ENCODE measurements around the gene EPN2.
"Not testable (repeated sequence)": the region's sequence is repeated elsewhere in the genome, so short reads cannot be mapped to it uniquely, and the experiment has no call there.

Gene EPN2

DNA sequence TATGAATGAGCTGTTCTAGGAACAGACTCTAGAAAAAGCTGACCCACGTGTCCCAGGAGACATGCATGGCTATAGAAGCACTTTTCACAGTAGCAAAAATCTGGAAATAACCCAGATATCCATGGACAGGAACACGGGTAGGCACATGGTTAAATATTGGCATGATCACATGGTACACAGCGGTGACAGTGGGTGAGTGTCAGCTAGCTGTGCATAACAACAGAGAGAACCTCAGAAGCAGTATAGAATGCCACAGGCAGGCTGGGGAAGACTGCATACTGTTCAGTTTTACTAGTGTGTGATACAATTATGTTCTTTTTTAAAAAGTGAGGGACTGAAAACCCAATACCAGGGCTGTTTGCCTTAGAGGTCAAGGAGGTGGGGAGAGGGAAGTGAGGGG is 31.4 kb downstream of the EPN2 start:
- DNase-seq (ENCODE audit: low spot score): no peak

DNA sequence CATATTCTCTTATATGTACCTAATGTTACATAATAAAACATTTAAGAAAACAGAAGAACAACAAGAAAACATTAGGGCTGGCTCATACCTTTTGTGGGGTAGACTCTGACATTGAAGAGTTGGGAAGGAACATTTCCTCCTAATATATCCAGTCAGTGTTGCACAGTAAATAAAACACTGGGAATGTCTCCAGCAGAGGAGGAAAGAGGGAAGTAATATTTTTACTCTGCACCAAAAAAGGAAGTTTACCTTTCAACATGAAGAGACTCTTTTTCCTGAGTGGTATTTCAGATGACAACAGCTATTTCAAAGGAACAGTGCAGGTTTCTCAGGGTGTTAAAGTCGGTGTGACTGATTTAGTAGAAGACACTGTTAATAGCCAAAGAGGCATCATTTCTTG is 31.9 kb downstream of the EPN2 start:
- no peak for DNase-seq (ENCODE audit: low spot score)

DNA sequence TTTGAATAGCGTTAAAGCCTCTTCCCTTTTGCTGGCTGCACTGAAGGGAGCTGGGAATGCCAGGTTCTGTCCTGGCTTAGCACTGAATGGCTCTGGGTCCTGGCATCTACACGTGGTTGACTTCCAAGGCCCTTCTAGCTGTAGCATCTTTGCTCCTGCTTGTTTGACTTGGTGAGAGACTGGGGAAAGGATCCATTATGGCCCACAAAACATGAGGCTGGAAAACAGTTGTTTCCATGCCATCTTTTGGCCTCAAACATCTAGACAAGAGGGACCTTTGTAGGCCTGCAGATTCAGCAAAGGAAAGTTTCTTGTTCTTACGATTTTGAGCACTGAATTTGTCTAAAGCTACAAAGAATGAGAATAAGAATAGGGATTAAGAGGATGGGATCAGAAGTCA is 32.5 kb downstream of the EPN2 start:
- DNase-seq (ENCODE audit: low spot score): no peak

DNA sequence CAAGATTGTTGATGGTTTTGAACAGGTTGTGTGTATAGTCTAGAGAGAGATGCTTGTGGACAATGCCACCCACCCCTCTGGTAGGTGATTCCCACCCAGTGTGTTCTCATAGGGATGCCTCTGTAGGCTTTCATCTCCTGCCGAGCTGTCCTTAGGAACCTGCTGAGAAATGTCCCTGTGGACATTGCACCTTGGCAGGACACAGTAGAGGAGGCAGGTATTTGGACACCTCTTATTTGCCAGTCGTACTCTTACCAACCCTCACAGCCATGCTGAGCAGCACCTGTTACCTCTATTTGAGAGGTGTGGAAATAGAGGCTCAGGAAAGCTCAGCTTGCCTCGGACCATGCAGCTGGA is 33.2 kb downstream of the EPN2 start:
- no peak for DNase-seq (ENCODE audit: low spot score)

DNA sequence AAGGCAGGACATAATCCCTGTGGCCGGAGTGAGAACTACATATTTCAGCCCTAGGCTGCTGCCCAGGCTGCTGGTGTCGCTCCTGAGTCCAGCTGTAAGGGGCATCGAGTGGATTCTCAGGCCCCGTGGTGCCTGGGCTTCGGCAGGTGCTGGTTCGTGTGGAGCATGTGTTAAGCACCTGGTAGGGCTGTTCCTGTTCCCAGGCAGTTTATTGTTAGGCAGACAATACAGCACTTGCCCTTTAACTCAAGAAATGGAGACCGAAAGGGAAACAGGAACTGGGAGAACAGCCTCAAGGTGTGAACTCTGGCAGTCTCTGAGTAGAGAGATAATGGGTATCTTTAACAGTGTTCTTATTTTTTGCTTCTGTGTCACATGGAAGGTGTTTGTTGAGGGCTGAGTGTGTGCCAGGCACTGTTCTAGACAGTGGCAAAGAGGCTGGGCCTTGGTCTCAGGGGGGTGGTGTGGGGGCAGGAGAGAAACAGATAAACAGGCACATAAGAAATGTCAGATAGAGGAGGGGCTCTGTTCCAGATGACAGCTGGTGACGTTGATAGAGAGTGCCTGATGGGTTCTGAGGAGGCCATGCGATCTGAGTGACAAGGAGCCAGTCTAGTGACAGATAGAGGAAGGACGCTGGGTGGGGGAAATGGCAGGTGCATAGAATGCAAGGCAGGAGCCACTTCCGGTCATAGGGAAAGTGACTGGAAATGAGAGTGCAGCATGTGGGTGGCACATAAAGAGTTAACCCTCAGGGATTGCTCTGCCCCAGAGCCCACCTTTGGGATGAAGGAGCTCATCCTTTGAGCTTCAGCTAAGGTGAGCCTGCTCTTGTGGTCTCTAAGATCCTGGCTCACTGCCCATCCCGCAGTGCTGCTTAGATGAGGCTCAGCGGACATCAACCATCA is 33.8 kb downstream of the EPN2 start:
- no peak for DNase-seq (ENCODE audit: low spot score)

DNA sequence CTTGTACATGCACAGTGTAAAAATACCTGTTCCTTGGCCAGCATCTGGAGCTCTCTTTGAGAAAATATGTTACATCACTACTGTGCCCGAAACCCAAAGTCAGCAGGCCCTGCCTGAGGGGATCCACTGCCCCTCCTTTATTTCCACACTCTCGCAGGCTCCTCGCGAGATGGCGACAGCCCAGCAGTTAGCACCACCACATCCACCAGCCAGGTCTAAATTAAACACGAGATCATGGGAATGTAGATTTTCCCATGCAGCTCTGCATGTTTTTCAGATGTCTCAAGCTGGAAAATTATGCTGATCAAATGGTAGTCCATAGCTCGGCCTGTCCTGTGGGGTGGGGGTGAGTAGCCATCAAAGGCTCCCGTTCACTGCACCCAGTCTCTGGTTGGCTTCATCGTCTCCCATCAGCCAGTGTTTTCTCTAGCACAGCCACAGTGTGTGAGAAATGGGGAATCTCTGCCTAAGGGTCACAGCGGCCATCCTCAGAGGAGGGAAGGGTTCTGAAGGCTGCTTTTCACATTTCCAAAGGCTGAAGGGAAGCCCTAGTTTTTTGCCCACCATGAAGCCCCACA is 34.7 kb downstream of the EPN2 start:
- DNase-seq (ENCODE audit: low spot score): no peak

DNA sequence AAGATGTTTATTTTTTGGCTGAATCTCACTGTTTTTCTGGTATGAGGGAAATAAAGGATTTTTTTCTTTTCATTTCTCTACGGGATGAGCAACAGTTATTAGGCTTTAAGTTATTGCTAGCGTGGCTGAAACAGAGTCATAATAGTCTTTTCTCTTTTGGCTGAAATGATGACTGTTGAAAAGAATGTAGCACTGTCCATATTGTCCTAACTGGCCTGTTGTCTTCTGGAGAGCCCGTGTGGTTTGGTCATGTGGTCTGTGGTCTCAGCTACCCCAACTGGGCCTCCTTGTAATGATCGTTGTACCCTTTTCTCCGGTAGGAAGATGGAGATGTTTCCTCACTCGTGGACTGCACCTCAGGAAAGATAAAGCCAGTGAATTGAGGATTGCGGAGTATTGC is 36.6 kb downstream of the EPN2 start:
- DNase-seq (ENCODE audit: low spot score): no peak

DNA sequence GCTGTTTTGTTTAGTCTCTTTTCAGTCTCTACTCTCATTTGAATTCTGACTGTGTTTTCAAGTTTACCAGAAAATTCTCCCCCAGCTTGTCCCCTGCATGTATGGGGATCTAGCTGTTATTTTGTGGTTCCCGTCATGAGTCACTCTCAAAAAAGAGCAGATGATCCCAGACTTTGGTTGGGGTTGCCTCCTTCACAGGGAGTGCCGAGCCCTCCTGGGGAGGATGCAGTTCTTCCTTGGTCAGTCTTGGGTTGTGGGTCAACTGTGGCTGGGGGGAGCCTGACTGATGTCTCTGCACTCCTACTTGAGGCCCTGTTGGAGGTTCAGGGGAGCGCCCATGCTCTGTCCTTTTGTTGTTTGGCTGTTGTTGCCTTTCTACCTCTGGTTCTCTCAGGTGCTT is 37.7 kb downstream of the EPN2 start:
- DNase-seq (ENCODE audit: low spot score): no peak

DNA sequence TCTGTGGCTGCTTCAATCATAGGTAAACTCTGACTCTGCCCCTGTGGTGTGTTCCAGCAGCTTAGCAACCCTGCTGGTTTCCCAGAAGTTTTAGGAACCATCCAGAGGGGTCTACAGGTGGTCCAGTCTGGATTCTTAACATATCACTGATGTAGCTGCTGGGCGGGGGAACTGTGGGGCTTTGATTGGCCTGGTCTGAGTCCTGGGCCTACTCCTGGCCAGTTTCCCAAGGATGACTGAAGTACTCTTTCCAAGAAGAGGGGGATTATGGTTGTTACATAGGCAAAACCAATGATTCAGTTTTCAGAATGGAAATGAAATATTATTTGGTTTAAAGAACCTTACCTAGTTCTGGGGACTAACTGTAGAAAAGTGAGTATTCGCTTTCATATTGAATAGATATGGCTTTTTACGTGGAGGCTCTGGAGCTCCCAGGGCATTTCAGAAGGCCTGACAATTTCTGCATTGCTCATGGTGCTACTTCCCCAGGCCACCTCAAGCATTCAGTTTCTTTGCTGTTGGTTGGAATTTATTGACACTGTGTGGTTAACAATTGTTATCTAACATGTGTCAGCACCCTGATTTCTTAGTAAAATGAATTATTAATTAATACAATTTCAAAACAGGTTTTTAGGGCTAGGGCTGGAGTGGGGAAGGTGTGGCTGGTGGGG is 38.4 kb downstream of the EPN2 start:
- no peak for DNase-seq (ENCODE audit: low spot score)

DNA sequence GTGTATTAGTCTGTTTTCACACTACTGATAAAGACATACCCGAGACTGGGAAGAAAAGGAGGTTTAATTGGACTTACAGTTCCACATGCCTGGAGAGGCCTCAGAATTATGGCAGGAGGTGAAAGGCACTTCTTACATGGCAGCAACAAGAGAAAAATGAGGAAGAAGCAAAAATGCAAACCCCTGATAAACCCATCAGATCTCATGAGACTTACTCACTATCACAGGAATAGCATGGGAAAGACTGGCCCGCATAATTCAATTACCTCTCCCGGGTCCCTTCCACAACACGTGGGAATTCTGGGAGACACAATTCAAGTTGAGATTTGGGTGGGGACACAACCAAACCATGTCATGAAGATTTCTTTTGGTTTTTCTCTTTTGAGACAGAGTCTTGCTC is 41.1 kb downstream of the EPN2 start:
- not testable (repeated sequence) for DNase-seq (ENCODE audit: low spot score)

DNA sequence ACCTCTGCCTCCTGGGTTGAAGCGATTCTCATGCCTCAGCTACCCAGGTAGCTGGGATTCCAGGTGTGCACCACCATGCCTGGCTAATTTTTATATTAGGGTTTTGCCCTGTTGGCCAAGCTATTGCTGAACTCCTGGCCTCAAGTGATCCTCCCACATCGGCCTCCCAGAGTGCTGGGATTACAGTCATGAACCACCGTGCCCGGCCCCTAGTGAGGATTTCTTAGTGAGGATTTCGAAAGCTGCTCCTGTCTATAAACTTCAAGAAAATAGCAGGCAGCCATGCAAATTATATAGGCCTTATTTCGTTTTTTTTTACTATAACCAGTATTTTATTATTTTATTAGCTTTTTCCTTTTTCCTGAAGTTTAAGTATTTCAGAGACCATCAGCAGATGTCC is 41.6 kb downstream of the EPN2 start:
- no peak for DNase-seq (ENCODE audit: low spot score)

DNA sequence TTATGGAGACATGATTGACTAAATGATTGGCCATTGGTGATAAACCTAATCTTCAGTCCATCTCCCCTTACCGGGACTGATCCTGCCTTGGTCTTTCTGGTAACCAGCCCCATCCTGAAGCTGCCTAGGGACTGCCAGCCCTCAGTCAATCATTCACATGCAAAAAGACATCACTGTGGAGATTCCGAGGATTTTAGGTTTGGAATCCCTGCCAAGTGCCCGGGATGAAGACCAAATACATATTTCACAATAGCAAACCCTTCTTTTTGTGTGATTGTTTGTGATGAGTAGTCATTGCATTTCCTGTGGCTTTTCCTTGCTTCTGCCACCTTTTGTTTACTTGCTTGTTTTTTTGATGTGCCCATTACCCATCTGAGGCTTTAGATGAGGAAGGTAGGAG is 44.0 kb downstream of the EPN2 start:
- no peak for DNase-seq (ENCODE audit: low spot score)

DNA sequence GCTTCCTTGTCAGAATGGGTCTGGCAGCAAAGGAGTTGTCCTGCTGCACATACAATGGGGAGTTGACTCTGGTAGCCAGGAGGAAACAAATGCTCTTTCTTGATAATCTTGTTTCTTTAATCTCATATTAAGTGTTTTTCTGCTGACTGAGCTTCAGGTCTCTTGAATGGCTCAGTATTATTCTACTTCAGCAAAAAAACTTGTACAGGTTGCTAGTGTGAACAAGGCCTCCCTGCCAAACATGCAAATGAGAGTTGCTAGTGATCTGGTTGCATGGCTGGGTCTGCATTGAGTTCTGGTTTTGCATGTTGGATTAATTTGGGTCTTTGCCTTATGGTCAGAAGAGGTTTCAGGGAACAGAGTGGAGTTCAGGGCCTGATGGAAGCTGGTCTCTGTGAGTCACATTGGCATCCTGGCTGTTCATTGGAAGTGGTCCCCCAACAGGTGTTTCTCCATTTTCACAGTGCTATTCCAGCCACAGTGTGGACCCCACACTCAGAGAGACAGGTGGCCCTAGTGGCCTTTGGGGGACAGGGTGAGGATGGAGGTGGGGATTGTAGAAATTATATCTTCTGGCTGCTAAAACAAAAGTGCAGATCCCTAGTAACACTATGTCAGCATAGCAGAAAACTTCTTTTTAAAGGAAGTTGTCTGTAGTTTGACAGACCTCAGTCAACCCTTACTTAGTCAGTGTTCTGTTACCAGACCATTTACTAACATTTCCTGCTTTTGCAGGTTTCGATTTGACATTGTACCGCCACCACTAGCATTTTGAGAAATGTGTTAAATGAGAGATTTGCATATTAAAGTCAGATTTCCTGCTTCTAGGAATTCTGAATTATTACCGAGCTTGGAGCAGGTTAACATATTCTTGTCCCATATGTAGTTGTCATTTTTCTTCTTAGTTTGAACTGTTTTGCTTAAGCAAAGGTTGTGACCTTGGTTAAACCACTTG is 47.1 kb downstream of the EPN2 start:
- peak; percentile 13 for DNase-seq (ENCODE audit: low spot score)

DNA sequence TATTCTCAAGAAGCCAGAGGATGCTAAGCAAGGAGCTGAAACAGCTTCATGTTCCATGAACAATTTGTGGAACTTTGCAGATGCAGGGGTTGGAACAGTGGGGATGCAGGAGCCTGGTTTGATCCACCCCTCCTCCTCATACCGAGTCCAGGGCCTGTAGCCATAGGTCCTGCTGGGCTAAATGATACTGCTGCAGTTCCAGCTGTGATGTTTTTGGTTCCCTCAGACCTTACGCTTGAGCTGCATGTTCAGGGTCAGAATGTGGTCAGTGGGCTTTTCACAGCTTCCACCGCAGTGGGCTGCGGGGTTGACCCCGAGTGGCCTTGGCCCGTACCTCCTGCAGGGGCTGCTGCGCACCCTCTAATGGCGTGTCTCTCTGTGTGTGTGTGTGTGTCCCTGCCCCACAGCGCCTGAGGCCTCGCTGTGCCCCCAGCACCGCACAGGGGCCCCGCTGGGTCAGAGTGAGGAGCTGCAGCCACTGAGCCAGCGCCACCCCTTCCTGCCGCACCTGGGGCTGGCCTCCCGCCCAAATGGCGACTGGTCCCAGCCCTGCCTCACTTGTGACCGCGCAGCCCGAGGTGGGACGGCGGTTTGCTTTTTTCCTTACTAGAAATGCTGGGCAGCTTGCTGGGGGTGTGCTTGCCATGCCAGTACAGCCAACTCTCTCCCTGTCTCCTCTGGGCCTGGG is 48.2 kb downstream of the EPN2 start:
- DNase-seq (ENCODE audit: low spot score): no peak

DNA sequence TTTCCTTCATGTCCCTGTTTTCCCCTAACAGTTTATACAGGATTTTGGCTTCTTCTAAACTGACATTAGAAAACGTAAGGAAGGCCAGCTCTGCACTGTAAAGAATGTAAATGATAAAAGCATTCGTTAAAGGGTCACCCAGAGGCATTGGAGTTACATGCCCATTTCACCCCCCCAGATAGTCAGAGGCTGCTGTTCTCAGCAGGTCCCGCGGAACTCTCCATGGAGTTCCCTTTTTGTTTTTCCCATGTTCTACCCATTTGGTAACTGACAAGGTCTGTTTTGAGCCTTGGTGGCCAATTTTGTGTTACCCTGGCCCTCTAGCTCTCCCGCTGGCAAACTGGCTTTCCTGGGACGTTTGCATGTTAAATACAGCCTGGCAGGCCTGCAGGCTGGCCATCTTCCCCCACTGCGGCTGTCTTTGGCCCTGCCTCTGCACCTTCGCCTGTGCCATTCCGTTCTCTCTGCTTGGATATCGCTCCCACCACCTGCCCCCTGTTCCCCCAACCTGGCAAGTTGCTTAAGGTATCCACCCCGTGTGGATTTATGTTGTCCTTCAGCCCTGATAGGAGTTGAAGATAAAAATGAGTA is 49.7 kb downstream of the EPN2 start:
- DNase-seq (ENCODE audit: low spot score): no peak

DNA sequence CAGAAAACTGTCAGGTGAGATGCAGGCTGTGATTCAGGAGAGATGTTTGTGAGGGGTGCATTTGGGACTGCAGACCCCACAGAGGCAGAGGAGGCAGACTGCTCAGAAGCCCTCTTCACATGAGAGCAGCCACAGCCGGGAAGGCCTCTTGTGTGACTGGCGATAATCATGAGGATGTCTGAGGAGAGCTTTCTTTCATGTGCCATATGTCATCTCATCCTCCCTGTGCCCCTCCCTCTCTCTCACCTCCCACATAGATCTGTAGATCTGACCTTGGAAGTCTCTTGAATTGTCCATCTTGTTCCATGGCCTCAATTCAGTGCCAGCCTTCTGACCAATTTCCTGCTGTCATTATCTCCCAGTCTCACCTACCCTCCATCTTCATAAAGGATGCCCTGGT is 50.5 kb downstream of the EPN2 start:
- no peak for DNase-seq (ENCODE audit: low spot score)

DNA sequence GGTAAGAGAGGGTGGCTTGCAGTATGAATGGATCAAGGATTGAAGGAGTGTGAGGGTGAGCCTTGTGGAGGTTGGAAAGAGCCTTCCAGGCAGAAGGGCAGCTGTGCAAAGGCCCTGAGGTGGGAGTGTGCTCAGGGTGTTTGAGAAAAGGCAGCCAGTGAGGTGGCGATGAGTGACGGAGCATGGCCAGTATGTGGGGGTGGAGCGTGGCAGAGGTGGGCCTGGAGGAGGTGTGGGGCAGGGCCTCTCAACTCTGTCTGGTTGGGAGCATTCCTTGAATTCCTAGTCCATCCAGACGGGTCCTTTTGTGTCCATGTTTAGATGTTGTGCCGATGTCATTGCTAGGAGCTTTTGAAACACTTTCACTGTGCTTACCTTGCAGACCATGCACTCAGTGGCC is 51.3 kb downstream of the EPN2 start:
- no peak for DNase-seq (ENCODE audit: low spot score)

DNA sequence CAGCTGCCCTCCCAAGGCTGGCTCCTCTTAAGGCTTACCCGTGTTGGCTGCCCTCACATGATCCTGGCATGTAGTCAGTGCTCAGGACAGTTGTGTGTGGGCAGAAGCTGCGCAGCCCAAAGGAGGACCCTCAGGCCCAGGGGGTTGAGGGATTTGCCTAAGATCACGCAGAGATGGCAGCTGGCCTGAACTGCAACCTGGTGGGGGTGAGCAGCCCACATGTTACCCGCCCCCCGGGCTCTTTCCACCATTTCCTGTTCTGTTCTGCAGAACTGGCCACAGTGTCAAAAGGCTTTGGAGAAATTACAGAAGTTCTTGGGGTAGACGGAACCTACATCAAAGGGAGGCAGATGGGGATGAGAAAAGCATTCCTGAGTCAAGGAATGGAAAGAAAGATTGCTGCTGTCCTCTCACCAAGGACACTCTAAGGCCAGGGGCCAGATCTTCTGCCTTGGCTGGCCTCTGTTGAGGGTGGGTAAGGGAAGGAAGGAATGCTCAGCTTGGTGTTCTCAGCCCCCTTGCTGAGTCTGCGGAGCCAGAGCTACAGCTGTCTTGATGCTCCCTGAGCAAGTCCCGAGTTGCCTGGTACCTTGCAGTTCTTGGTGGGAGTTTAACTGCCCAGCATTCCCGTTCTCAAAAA is 53.0 kb downstream of the EPN2 start:
- DNase-seq (ENCODE audit: low spot score): no peak

DNA sequence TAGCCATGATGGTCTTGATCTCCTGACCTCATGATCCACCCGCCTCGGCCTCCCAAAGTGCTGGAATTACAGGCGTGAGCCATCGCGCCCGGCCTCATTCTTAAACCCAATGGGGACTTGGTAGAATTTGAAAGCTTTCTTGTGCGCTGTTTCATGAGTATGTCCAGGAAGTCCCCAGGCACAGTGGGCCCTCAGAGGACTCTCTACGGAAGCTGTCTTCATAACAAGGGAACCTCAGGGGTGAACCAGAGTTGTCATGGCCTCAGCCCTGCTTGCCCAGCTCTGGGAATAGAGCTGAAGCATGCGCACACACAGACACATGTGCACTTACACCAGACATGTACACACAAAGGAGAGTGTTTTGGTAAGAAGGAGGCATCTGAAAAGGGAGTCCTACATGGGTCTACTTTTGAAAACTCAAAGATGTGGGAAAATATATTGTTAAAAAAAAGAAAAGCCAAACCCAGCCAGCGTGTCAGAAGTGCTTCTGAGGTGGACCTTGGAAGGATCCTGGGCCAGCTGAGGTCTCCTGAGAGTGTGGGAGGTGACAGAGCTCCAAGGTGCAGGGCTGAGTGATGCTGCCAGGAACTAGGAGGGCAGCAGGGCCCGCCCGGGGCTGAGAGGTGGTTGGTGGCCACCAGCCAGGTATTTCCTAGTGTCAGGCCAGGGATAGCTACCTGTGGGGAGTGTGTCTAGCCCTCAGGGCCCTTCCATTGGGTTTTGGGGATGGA is 54.6 kb downstream of the EPN2 start:
- DNase-seq (ENCODE audit: low spot score): no peak

DNA sequence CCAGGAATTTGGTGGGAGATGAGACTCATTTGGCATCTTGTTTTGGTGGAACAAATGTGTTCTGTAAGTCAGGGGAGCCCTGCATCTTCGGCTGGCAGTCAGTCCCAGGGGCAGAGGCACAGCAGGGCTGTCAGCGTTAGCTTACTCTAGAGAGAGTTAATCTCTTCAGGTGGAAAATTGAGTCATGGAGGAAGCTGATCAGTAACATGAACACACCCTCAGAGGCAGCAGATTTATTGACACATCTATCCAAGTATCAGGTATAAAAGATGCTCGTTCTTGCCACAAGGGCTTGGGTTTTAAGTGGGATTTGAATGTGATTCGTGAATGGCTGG is 55.2 kb downstream of the EPN2 start:
- no peak for DNase-seq (ENCODE audit: low spot score)
